Lower leg skin (tissue), 3 donors: ENCODE measurements around the gene DPM2.

Experiments
- CTCF ChIP-seq, 3 donors: fragments of 450-650 bp; IDR thresholded peaks; one replicate each; pipeline ENCODE4 v1.5.1; 2016; ENCODE audit warnings: antibody characterized with exemption in 3 of 3, mild to moderate bottlenecking in 3 of 3, moderate library complexity in 2 of 3
- POLR2A ChIP-seq, 2 donors: fragments of 450-650 bp; IDR thresholded peaks; one replicate each; pipeline ENCODE4 v1.6.1; 2016 to 2017; ENCODE audit warnings: antibody characterized with exemption in 2 of 2, mild to moderate bottlenecking in 1 of 2, moderate library complexity in 1 of 2

GRCh38 chr9:127941062-127941960 lies 3.7 kb upstream of the DPM2 start:
- no peak for TF ChIP-seq CTCF (IDR thresholded peaks at IDR 0.05)
- TF ChIP-seq POLR2A (IDR thresholded peaks at IDR 0.05), result no peak
